ENCODE data around the gene RACGAP1.
A peak's percentile ranks its signal among the peaks of the same experiment; 100 is the strongest.

RACGAP1 gene

DNA sequence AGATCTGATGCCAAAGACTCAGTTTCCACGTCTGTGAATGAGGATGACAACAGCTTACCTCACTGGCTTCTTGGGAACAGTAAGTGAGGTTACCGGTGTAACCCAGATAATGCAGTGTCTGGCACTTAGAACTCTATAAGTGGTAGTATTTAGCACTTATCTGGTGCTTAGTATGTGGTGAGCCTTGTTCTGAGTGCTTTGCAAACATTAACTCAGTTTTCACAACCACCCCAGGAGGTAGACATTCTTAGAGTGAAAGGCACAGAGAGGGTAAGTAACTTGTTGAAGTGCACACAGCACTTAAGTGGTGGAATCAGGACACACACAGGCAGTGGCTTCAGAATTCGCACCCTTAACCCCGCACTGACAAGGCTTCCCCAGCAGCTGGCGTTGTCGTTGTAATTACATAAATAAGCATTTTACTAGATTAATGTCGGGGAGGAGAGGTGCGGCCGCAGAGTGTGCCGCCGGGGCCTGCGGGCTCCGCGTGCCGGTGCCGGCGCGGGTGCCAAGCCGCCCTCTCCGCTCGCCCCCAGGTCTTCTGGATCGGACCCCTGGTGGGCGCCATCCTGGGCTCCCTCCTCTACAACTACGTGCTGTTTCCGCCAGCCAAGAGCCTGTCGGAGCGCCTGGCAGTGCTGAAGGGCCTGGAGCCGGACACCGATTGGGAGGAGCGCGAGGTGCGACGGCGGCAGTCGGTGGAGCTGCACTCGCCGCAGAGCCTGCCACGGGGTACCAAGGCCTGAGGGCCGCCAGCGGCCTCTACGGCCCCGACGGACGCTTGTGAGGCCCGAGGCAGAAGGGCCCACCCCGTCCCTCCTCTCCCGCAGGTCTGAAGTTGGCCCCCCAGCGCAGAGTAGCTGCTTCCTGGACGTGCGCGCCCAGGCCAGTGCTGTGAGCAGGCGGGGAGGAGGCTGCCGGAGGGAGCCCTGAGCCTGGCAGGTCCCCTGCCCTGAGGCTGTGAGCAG is 70.1 kb downstream of the RACGAP1 start:
- H3K27ac Mint-ChIP-seq = no peak overlapping the region
- no peak overlapping the region for H3K4me3 Mint-ChIP-seq
- ATAC-seq (replicated peaks) (no peak), DNase-seq (no peak)
- no peaks in the 10 kb centered on the region for H3K4me1 Mint-ChIP-seq (ENCODE audit: low read depth in 2 of 2)
- no peaks in the 10 kb centered on the region for H3K36me3 Mint-ChIP-seq (ENCODE audit: insufficient read depth)
- no peaks in the 10 kb centered on the region for H3K9me3 Mint-ChIP-seq
- H3K27me3 Mint-ChIP-seq = peaks cover 70 to 95% of the 10 kb centered on the region in 2 donors

DNA sequence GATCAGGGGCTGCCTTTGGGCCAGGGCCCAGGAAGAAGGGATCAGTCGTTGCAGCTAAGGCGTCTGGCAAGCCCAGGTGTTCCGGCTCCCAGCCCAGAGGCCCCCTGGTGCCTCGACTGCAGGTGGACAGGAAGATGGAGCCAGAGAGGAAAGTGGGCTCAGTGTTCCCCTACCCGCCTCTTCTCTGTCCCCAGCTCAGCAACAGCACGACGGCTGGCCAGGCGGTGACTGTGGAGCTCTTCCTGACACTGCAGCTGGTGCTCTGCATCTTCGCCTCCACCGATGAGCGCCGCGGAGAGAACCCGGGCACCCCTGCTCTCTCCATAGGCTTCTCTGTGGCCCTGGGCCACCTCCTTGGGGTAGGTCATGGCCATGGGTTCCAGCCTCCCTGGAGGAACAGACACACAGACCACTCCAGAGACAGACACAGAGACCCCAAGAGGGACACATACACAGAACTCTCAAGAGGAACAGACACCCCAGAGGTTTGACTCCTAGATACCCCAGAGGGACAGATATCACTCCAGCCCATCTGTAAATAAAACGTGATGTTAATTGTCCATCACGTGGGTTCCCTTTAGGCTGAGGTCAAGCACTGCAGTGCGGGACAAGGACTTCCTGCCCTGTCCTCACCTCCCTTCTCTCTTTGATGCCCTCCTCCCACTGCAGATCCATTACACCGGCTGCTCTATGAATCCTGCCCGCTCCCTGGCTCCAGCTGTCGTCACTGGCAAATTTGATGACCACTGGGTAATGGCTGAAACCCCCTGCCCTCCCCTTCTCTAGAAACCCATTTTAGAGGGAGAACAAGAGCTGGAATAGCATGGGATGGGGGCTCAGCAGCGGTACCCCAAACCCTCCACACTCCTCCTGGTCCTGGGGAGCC is 71.1 kb downstream of the RACGAP1 start:
- H3K36me3 Mint-ChIP-seq (ENCODE audit: insufficient read depth) = no peaks in the 10 kb centered on the region
- H3K27me3 Mint-ChIP-seq = peaks cover 67 to 95% of the 10 kb centered on the region in 2 donors
- H3K4me3 Mint-ChIP-seq = no peak overlapping the region
- no peak for DNase-seq
- H3K27ac Mint-ChIP-seq = no peak overlapping the region
- no peaks in the 10 kb centered on the region for H3K9me3 Mint-ChIP-seq
- ATAC-seq (replicated peaks) = no peak
- no peaks in the 10 kb centered on the region for H3K4me1 Mint-ChIP-seq (ENCODE audit: low read depth in 2 of 2)

GRCh38 chr12:49953151-49953550 is 72.1 kb downstream of the RACGAP1 start:
- DNase-seq (no peak), ATAC-seq (replicated peaks) (no peak)
- Mint-ChIP-seq H3K27me3 (peaks cover 63 to 95% of the 10 kb centered on the region in 2 donors), H3K4me3 (no peak overlapping the region), H3K4me1 (ENCODE audit: low read depth in 2 of 2) (no peaks in the 10 kb centered on the region), H3K9me3 (no peaks in the 10 kb centered on the region), H3K36me3 (ENCODE audit: insufficient read depth) (no peaks in the 10 kb centered on the region), H3K27ac (no peak overlapping the region)

DNA sequence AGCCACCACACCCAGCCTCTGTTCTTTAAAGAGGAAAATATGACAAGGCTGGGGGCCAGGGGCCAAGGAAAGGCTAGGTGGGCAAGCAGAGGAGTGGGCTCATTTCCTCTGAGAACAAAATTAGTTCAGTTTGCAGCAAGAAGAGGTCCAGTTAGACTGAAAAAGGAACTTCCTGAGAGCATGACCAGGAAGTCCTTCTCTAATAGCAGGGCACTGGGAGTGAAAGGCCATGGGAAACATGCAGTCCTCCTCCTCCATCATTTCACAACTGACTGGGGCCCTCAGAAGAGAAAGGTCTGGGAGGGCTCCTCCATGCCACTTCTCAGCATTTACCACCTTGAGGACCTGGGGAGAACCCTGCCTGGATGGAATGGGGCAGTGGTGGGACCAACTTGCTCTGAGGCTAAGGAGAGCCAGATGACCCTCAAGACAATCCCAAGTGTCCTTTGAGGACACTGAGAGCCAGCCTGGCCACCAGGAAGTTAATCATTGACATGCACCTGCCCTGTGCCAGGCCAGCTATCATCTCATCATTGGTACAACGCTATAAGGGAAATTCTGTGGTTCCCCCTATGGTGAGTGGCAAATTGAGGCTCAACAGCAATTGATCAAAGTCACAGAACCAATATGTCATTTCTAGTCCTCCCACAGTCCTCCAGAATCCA is 72.8 kb downstream of the RACGAP1 start:
- peaks cover 57 to 93% of the 10 kb centered on the region in 2 donors for H3K27me3 Mint-ChIP-seq
- DNase-seq = no peak

DNA sequence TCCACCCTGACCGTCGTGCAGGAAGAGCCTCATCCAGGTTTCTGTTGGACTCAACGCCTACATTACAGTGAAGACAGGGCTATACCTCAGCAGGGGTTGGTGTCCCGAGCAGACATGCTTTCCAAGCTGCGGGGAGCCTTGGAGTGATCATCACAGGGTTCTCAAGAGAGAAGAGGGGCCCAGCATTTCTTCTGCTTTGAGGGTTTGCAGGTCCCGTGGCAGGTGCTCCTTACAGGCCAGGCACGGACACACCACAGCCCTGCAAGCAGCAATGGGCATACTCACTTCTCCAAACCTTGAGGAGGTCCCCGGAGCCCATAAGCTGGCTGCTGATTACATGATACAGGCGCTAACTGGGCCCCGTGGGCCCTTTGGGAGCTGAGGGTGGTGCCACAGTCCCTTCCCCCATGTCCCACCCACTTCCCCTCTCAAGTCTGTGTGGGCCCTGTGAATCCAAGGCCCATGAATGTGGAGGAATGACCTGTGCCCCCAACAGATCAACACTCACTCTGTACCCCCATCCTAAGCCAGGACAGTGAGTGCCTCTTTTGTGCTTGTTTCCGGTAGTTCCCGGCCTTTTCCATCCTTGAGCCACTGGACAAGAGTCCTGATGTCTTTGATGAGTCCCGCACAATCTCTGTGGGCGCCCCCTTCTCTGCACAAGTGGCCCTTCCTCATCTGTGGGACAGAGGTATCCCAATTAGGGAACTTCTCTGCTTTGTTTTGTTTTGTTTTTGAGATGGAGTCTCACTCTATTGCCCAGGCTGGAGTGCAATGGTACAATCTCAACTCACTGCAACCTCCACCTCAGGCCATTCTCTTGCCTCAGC is 73.7 kb downstream of the RACGAP1 start:
- Mint-ChIP-seq H3K4me3 (no peak overlapping the region), H3K27me3 (peaks cover 48 to 84% of the 10 kb centered on the region in 2 donors), H3K27ac (no peak overlapping the region), H3K4me1 (ENCODE audit: low read depth in 2 of 2) (no peaks in the 10 kb centered on the region), H3K36me3 (ENCODE audit: insufficient read depth) (no peaks in the 10 kb centered on the region), H3K9me3 (no peaks in the 10 kb centered on the region)
- DNase-seq (no peak), ATAC-seq (replicated peaks) (no peak)

More for the DNA sequence above, 72.8 kb downstream of the RACGAP1 start:
- H3K27ac Mint-ChIP-seq = no peak overlapping the region
- H3K36me3 Mint-ChIP-seq (ENCODE audit: insufficient read depth) = no peaks in the 10 kb centered on the region
- H3K9me3 Mint-ChIP-seq = no peaks in the 10 kb centered on the region
- no peak overlapping the region for H3K4me3 Mint-ChIP-seq
- no peak for ATAC-seq (replicated peaks)
- H3K4me1 Mint-ChIP-seq (ENCODE audit: low read depth in 2 of 2) = no peaks in the 10 kb centered on the region

DNA sequence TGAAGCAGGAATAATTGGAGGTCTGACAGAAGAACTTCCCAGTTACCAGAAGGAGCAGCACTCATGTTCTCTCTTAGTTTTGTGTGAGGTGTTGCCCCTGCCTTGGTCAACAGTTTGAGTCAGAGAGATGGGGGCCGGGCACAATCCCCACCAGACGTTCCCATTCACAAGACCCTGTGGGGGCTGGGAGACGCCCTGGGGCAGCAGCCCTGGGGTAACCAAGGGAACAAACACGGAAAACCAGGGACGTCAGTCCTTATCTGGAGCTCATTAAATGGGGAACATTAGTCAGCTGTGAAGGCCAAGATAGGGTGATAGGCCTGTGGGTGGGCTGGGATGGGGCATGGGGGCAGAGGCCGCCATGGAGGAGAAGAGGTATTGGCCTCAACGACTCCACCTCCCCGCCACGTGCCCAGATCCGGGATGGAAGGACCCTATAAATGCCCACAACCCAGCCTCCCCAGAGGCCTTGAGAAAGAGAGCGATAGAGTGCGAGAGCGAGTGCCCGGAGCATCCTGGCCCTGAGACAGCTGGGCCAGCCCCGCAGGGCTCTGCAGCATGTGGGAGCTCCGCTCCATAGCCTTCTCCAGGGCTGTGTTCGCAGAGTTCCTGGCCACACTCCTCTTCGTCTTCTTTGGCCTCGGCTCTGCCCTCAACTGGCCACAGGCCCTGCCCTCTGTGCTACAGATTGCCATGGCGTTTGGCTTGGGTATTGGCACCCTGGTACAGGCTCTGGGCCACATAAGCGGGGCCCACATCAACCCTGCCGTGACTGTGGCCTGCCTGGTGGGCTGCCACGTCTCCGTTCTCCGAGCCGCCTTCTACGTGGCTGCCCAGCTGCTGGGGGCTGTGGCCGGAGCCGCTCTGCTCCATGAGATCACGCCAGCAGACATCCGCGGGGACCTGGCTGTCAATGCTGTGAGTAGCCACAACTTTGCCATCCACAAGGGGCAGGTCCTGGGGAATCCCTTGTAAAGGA is 74.7 kb downstream of the RACGAP1 start, which contains the start of gene AQP2:
Gene AQP2 (plus strand): TSS at position 465 of the 979 bp plus-strand sequence. CDS start 94 bp downstream, at position 559.
- H3K27ac Mint-ChIP-seq = no peak within 1 kb of the TSS
- no peaks in the 10 kb centered on the region for H3K9me3 Mint-ChIP-seq
- no peak within 1 kb of the TSS for H3K4me3 Mint-ChIP-seq
- DNase-seq (no peak), ATAC-seq (replicated peaks) (no peak)
- H3K27me3 Mint-ChIP-seq = peaks cover 39 to 74% of the 10 kb centered on the region in 2 donors
- peaks cover 4 to 6% of the 10 kb centered on the region in 2 donors for H3K4me1 Mint-ChIP-seq (ENCODE audit: low read depth in 2 of 2)
- peaks cover 4% of the 10 kb centered on the region for H3K36me3 Mint-ChIP-seq (ENCODE audit: insufficient read depth)

- H3K36me3 Mint-ChIP-seq (ENCODE audit: insufficient read depth) = peaks cover 5% of the 10 kb centered on the region
- H3K9me3 Mint-ChIP-seq = no peaks in the 10 kb centered on the region
- no peak overlapping the region for H3K27ac Mint-ChIP-seq
- H3K4me3 Mint-ChIP-seq = no peak overlapping the region
- DNase-seq (no peak), ATAC-seq (replicated peaks) (no peak)
- peaks cover 8 to 10% of the 10 kb centered on the region in 2 donors for H3K4me1 Mint-ChIP-seq (ENCODE audit: low read depth in 2 of 2)
- H3K27me3 Mint-ChIP-seq = peaks cover 36 to 70% of the 10 kb centered on the region in 2 donors
Measured at GRCh38 chr12:49949866-49950265, 75.4 kb downstream of the RACGAP1 start.

GRCh38 chr12:49948866-49949845 is 76.1 kb downstream of the RACGAP1 start:
- Mint-ChIP-seq H3K4me3 (no peak overlapping the region), H3K36me3 (ENCODE audit: insufficient read depth) (peaks cover 5% of the 10 kb centered on the region), H3K27me3 (peaks cover 29 to 62% of the 10 kb centered on the region in 2 donors), H3K4me1 (ENCODE audit: low read depth in 2 of 2) (peaks cover 8 to 10% of the 10 kb centered on the region in 2 donors), H3K9me3 (no peaks in the 10 kb centered on the region), H3K27ac (no peak overlapping the region)
- DNase-seq (no peak), ATAC-seq (replicated peaks) (no peak)

GRCh38 chr12:49947593-49948226 is 77.6 kb downstream of the RACGAP1 start:
- Mint-ChIP-seq H3K9me3 (no peaks in the 10 kb centered on the region), H3K4me3 (no peak overlapping the region), H3K27ac (peak overlapping the region in 1 of 2 donors; percentile 35), H3K4me1 (ENCODE audit: low read depth in 2 of 2) (peaks cover 11 to 14% of the 10 kb centered on the region in 2 donors), H3K27me3 (peaks cover 22 to 48% of the 10 kb centered on the region in 2 donors), H3K36me3 (ENCODE audit: insufficient read depth) (peaks cover 5% of the 10 kb centered on the region)
- ATAC-seq (replicated peaks) = no peak
- no peak for DNase-seq

- Mint-ChIP-seq H3K4me3 (no peak overlapping the region), H3K4me1 (ENCODE audit: low read depth in 2 of 2) (peaks cover 11 to 17% of the 10 kb centered on the region in 2 donors), H3K27ac (no peak overlapping the region), H3K9me3 (no peaks in the 10 kb centered on the region), H3K36me3 (ENCODE audit: insufficient read depth) (peaks cover 5% of the 10 kb centered on the region), H3K27me3 (peaks cover 22 to 38% of the 10 kb centered on the region in 2 donors)
- ATAC-seq (replicated peaks) (no peak), DNase-seq (no peak)
Measured at GRCh38 chr12:49946497-49946896, 78.8 kb downstream of the RACGAP1 start.

Measured in effector memory CD8-positive, alpha-beta T cell (primary cell).